Small intestine (tissue), 7 donors: ENCODE data around the gene HMG20B. TPM values are rescaled to one million over a fixed set of nuclear protein-coding genes. Genes with fewer than 3 reads are reported as not detected.

ENCODE experiments used
- DNase-seq, 2 donors: peaks; one replicate each; pipeline versions ENCODE4 v3.0.0 to v3.0.0-alpha.2; 2013
- FAIRE-seq: peaks from 2 replicates; lab custom pipeline; 2012; peaks lifted over from hg19 to GRCh38; lab: Jason Lieb, UNC
- H3K27ac ChIP-seq, 3 donors: one replicate each; pipeline ENCODE4 v1.5.1; 2013; ENCODE audit warnings: low read length in 2 of 3, mild to moderate bottlenecking in 2 of 3, control low read depth in 1 of 3, inconsistent platforms in 1 of 3, low read depth in 1 of 3, moderate library complexity in 1 of 3
- H3K27me3 ChIP-seq, 3 donors: one replicate each; pipeline ENCODE4 v1.6.1; 2013; ENCODE audit warnings: low read length in 3 of 3, inconsistent platforms in 1 of 3; ENCODE audit not compliant: control insufficient read depth in 3 of 3, insufficient read depth in 3 of 3
- H3K36me3 ChIP-seq, 3 donors: one replicate each; pipeline ENCODE4 v1.6.1; 2013; ENCODE audit warnings: low read length in 3 of 3, inconsistent platforms in 1 of 3, low read depth in 1 of 3, mild to moderate bottlenecking in 1 of 3, moderate library complexity in 1 of 3; ENCODE audit not compliant: control insufficient read depth in 3 of 3, insufficient read depth in 2 of 3
- H3K4me1 ChIP-seq, 3 donors: one replicate each; pipeline ENCODE4 v1.6.1; 2013; ENCODE audit warnings: low read length in 2 of 3, inconsistent platforms in 1 of 3, low read depth in 1 of 3, mild to moderate bottlenecking in 1 of 3, moderate library complexity in 1 of 3; ENCODE audit not compliant: control insufficient read depth in 3 of 3, insufficient read depth in 2 of 3
- H3K4me3 ChIP-seq, 3 donors: one replicate each; pipeline ENCODE4 v1.5.1; 2013; ENCODE audit warnings: low read length in 3 of 3, control low read depth in 1 of 3, inconsistent platforms in 1 of 3, low read depth in 1 of 3, mild to moderate bottlenecking in 1 of 3, moderate library complexity in 1 of 3
- H3K9me3 ChIP-seq, 2 donors: one replicate each; pipeline ENCODE4 v1.6.1; 2013; ENCODE audit warnings: low read depth in 1 of 2, low read length in 1 of 2; ENCODE audit not compliant: control insufficient read depth in 2 of 2, insufficient read depth in 1 of 2
- WGBS, 3 donors: extraction: QIAGEN DNeasy Blood & Tissue Kit; methylation state at CpG; one replicate each; pipeline ENCODE4 v1.1.7; 2013; 5-methylcytosine and 5-hydroxymethylcytosine counted together
- polyA plus RNA-seq, 4 donors: library from polyadenylated mRNA; stranded (reverse) in 3 of 4; unstranded in 1 of 4; fragments of 200-250 nt in 3 of 4; fragments of 120-200 nt in 1 of 4; gene quantifications; one replicate each; pipeline versions ENCODE4 v1.2.1 to v1.2.3, GENCODE V29; 2013
- donor health status: healthy with polysubstance abuse.
- donor health status: control.
- donor health status: control.
- donor health status: Bipolar disorder and iron deficiency.
- donor health status: healthy.

Gene HMG20B
- polyA plus RNA-seq, 4 donors, result 66.3 to 82.1 (median 72.5) TPM

- H3K27me3 ChIP-seq, result no peaks in the 10 kb centered on the region
- no peak overlapping the region for H3K4me3 ChIP-seq
- 92 to 93% (median 92%) methylated on average over 37 to 38 of the region's 38 CpGs for WGBS, 3 donors
- H3K4me1 ChIP-seq, result no peaks in the 10 kb centered on the region
- peaks cover 8 to 91% (median 43%) of the 10 kb centered on the region in 3 donors for H3K36me3 ChIP-seq
- FAIRE-seq (no peak), DNase-seq (no peak)
- H3K27ac ChIP-seq, result no peak overlapping the region
- peaks cover 0 to 3% of the 10 kb centered on the region in 2 donors for H3K9me3 ChIP-seq
Observed at GRCh38 chr19:3534375-3535234, 38.1 kb upstream of the HMG20B start.

GRCh38 chr19:3535235-3535535 is 37.6 kb upstream of the HMG20B start:
- H3K9me3 ChIP-seq, result peaks cover 0 to 4% of the 10 kb centered on the region in 2 donors
- H3K27me3 ChIP-seq, result no peaks in the 10 kb centered on the region
- H3K4me1 ChIP-seq, result no peaks in the 10 kb centered on the region
- WGBS, 3 donors, result 93 to 97% (median 95%) methylated on average over 9 of the region's 9 CpGs
- FAIRE-seq, result no peak
- no peak overlapping the region for H3K4me3 ChIP-seq
- no peak for DNase-seq
- peaks cover 8 to 94% (median 43%) of the 10 kb centered on the region in 3 donors for H3K36me3 ChIP-seq
- H3K27ac ChIP-seq, result no peak overlapping the region

- 94 to 96% (median 95%) methylated on average over 14 of the region's 14 CpGs for WGBS, 3 donors
- H3K4me1 ChIP-seq, result no peaks in the 10 kb centered on the region
- H3K9me3 ChIP-seq, result peaks cover 0 to 4% of the 10 kb centered on the region in 2 donors
- no peak overlapping the region for H3K27ac ChIP-seq
- DNase-seq (no peak), FAIRE-seq (no peak)
- H3K4me3 ChIP-seq, result no peak overlapping the region
- H3K36me3 ChIP-seq, result peaks cover 8 to 93% (median 42%) of the 10 kb centered on the region in 3 donors
- no peaks in the 10 kb centered on the region for H3K27me3 ChIP-seq
Observed at GRCh38 chr19:3535563-3535965, 37.2 kb upstream of the HMG20B start.

GRCh38 chr19:3535981-3536380 is 36.8 kb upstream of the HMG20B start:
- Histone ChIP-seq H3K4me3 (no peak overlapping the region), H3K27ac (no peak overlapping the region), H3K36me3 (peaks cover 8 to 88% (median 40%) of the 10 kb centered on the region in 3 donors), H3K27me3 (no peaks in the 10 kb centered on the region), H3K4me1 (no peaks in the 10 kb centered on the region), H3K9me3 (peaks cover 0 to 4% of the 10 kb centered on the region in 2 donors)
- WGBS, 3 donors, result 87 to 96% (median 87%) methylated on average over 9 to 10 of the region's 10 CpGs
- DNase-seq (no peak), FAIRE-seq (no peak)

- 78 to 90% (median 84%) methylated on average over 26 to 27 of the region's 27 CpGs for WGBS, 3 donors
- FAIRE-seq, result no peak
- no peak for DNase-seq
- Histone ChIP-seq H3K27ac (no peak overlapping the region), H3K36me3 (peaks cover 8 to 83% (median 38%) of the 10 kb centered on the region in 3 donors), H3K4me1 (no peaks in the 10 kb centered on the region), H3K27me3 (no peaks in the 10 kb centered on the region), H3K4me3 (no peak overlapping the region), H3K9me3 (peaks cover 0 to 4% of the 10 kb centered on the region in 2 donors)
Observed at GRCh38 chr19:3536429-3537100, 36.2 kb upstream of the HMG20B start.

- Histone ChIP-seq H3K4me1 (no peaks in the 10 kb centered on the region), H3K36me3 (peaks cover 8 to 78% (median 33%) of the 10 kb centered on the region in 3 donors), H3K27me3 (no peaks in the 10 kb centered on the region), H3K27ac (no peak overlapping the region), H3K9me3 (peaks cover 0 to 4% of the 10 kb centered on the region in 2 donors), H3K4me3 (no peak overlapping the region)
- FAIRE-seq (no peak), DNase-seq (no peak)
- 72 to 89% (median 86%) methylated on average over 13 of the region's 13 CpGs for WGBS, 3 donors
Observed at GRCh38 chr19:3537101-3537437, 35.7 kb upstream of the HMG20B start.

- no peak overlapping the region for H3K4me3 ChIP-seq
- H3K4me1 ChIP-seq, result no peaks in the 10 kb centered on the region
- DNase-seq (no peak), FAIRE-seq (no peak)
- H3K9me3 ChIP-seq, result peaks cover 0 to 4% of the 10 kb centered on the region in 2 donors
- no peak overlapping the region for H3K27ac ChIP-seq
- 82 to 89% (median 83%) methylated on average over 20 to 22 of the region's 22 CpGs for WGBS, 3 donors
- no peaks in the 10 kb centered on the region for H3K27me3 ChIP-seq
- H3K36me3 ChIP-seq, result peaks cover 8 to 73% (median 30%) of the 10 kb centered on the region in 3 donors
Observed at GRCh38 chr19:3537438-3538240, 35.1 kb upstream of the HMG20B start.

GRCh38 chr19:3538258-3538929 is 34.4 kb upstream of the HMG20B start:
- Histone ChIP-seq H3K4me1 (no peaks in the 10 kb centered on the region), H3K4me3 (no peak overlapping the region), H3K27me3 (no peaks in the 10 kb centered on the region), H3K27ac (no peak overlapping the region), H3K36me3 (peaks cover 8 to 70% (median 23%) of the 10 kb centered on the region in 3 donors), H3K9me3 (peaks cover 0 to 4% of the 10 kb centered on the region in 2 donors)
- WGBS, 3 donors, result 80 to 87% (median 81%) methylated on average over 25 of the region's 25 CpGs
- FAIRE-seq (no peak), DNase-seq (no peak)
